Measurements from ENCODE around the gene IGFL3.
"Not testable (repeated sequence)": the region's sequence is repeated elsewhere in the genome, so short reads cannot be mapped to it uniquely, and the experiment has no call there.

Gene IGFL3

DNA sequence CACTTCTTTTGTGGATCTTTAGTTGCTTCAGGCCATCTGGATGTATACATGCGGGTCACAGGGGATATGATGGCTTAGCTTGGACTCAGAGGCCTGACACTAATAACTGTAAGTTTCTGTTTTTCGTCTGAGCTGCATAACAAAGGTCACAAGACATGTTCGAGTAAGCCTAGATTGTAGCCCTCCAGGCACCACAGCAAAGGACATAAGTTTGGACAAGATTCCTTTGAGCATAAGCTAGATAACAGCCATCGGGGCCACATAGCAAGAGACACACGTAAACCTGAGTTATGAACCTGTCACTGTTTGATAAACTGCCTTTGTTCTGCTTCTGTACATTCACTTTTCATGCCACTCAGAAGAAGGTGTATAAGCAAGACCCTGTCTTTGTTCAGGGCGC lies 14.6 kb downstream of the IGFL3 start:
- no peak overlapping the region for H3K4me3 ChIP-seq (ENCODE audit: low read depth, low read length)
- TF ChIP-seq, protein P1, sequence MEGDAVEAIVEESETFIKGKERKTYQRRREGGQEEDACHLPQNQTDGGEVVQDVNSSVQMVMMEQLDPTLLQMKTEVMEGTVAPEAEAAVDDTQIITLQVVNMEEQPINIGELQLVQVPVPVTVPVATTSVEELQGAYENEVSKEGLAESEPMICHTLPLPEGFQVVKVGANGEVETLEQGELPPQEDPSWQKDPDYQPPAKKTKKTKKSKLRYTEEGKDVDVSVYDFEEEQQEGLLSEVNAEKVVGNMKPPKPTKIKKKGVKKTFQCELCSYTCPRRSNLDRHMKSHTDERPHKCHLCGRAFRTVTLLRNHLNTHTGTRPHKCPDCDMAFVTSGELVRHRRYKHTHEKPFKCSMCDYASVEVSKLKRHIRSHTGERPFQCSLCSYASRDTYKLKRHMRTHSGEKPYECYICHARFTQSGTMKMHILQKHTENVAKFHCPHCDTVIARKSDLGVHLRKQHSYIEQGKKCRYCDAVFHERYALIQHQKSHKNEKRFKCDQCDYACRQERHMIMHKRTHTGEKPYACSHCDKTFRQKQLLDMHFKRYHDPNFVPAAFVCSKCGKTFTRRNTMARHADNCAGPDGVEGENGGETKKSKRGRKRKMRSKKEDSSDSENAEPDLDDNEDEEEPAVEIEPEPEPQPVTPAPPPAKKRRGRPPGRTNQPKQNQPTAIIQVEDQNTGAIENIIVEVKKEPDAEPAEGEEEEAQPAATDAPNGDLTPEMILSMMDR (conservative IDR thresholded peaks at IDR 0.05; ENCODE audit: low read depth, low read length) = no peak
- no peak for DNase-seq (ENCODE audit: low read depth)

DNA sequence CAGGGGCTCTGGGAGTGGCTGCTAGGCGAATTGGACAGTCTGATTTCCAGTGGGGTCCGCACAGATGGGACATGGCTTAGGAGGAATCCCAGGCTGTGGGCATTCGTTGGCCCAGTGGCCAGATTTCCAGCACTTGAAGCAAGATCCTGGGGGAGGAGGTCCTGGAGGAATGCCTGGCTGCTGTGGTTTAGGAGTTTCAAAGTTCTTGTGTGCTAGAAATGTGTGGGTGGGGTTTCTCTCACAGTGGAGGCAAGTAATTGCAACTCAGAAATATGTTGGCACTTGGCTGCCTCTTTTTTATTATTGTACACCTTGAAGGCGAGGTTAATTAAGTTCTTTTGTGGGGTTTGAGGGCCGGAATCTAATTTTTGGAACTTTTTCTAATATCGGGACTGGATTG lies 17.1 kb downstream of the IGFL3 start:
- TF ChIP-seq, protein P1 (conservative IDR thresholded peaks at IDR 0.05; ENCODE audit: low read depth, low read length) = no peak
- peak; percentile 45 for DNase-seq (ENCODE audit: low read depth)
- H3K4me3 ChIP-seq (ENCODE audit: low read depth, low read length) = no peak overlapping the region

DNA sequence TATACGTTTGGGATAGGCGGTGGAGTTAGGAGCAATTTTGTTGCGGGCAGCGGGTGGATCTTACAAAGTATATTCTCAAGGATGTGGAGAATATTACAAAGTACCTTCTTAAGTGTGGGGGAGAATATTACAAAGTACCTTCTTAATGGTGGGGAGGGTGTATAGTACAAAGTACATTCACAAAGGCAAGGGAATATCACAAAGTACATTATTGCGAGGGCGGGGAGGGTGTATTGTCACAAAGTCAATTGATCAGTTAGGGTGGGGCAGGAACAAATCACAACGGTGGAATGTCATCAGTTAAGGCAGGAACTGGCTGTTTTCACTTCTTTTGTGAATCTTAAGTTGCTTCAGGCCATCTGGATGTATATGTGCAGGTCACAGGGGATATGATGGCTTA lies 22.2 kb downstream of the IGFL3 start:
- DNase-seq (ENCODE audit: low read depth); H3K4me3 ChIP-seq (ENCODE audit: low read depth, low read length): not testable (repeated sequence)

DNA sequence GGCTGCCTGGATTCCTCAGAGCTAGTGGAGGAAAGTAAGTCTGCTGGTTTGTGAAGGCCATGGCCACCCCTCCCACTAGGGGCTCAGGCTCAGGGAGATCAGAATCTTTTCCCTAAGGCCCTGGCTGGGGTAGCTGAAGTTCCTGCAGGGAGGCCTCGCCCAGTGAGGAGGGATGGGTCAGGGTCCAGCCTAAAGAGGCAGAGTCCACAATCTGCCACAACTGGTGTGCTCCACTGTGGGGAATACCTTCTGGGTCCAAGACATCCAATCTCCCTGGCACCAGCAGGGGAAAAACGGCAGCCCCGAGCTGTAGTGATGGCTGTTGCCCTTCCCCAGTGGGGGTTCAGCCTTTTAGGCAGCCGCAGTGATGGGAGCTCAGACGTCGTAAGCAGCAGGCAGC lies 23.2 kb downstream of the IGFL3 start:
- TF ChIP-seq, protein P1 (conservative IDR thresholded peaks at IDR 0.05; ENCODE audit: low read depth, low read length) = no peak
- no peak overlapping the region for H3K4me3 ChIP-seq (ENCODE audit: low read depth, low read length)
- no peak for DNase-seq (ENCODE audit: low read depth)

DNA sequence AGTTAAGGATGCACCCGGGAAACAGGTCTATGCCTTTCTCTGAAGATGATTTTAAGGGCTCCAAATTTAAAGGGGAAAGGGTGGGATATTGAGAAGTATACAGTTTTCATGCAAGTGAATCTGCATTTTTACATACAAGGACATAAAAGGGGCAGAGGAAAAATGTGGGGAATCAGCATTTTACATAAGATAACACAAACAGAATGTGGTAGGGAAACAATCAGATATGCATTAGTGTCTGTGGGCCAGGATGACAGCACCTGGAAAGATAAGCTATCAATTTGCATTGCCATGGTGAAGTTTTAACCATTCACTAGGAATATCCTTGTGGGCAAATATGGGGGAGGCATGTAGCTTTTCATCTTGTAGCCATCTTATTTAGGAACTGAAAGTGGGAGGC lies 24.1 kb downstream of the IGFL3 start:
- TF ChIP-seq, protein P1 (conservative IDR thresholded peaks at IDR 0.05; ENCODE audit: low read depth, low read length) = no peak
- no peak for DNase-seq (ENCODE audit: low read depth)
- no peak overlapping the region for H3K4me3 ChIP-seq (ENCODE audit: low read depth, low read length)

DNA sequence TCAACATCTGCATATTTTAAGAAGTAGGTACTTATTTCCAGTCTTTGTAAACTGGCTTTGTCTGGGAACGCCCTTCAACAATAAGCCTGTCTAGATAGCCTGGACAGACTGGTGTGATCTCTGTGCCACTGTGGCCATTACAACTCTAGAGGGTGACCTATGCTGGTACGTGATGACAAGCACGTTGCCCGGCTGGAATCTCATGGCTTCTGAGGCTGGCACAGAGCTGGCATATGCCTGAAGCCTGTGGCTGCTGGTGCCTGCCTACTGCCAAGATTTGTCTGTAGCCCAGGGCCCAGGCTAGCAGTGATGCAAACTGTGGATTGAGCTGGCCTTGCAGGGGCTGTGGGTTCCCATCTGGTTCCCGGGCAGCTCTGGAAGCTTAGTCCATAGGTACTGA lies 34.0 kb downstream of the IGFL3 start:
- no peak for DNase-seq (ENCODE audit: low read depth)
- TF ChIP-seq, protein P1 (conservative IDR thresholded peaks at IDR 0.05; ENCODE audit: low read depth, low read length) = no peak
- H3K4me3 ChIP-seq (ENCODE audit: low read depth, low read length) = no peak overlapping the region

DNA sequence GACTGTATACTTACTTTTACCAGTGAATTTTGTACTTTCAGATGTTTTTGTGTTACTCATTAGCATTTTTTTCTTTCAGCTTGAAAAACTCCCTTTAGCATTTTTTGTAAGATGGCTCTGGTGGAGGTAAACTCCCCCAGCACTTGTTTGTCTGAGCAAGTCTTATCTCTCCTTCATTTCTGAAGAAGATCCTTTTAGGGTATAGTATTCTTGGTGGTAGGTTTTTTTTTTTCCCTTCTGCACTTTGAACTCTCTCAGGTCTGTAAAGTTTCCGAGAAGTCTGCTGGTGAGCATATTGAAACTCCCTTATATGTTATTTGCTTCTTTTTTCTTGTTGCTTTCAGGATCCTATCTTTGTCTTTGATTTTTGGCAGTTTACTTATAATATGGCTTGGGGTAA lies 35.1 kb downstream of the IGFL3 start:
- TF ChIP-seq, protein P1 (conservative IDR thresholded peaks at IDR 0.05; ENCODE audit: low read depth, low read length) = no peak
- H3K4me3 ChIP-seq (ENCODE audit: low read depth, low read length) = no peak overlapping the region
- DNase-seq (ENCODE audit: low read depth) = no peak

DNA sequence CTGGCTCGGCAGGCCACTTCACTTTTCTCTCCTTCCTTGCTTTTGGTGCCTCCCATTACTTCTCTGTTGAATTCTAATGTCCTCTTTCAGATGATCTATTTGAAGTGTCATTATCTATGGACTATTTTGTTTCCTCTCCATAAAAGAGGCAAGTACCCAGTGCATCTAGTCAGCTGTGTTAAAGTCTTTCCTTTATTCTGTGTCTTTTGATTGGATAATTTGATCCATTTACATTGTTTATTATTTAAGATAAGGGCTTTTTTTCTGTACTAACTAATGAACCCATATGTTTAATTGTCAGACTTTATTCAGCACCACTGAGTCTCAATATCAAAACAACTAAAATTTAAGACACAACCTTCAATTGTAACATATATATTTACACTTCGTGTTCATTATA lies 36.4 kb downstream of the IGFL3 start:
- no peak overlapping the region for H3K4me3 ChIP-seq (ENCODE audit: low read depth, low read length)
- DNase-seq (ENCODE audit: low read depth) = no peak
- TF ChIP-seq, protein P1 (conservative IDR thresholded peaks at IDR 0.05; ENCODE audit: low read depth, low read length) = no peak

All from choroid plexus epithelial cell (primary cell).